HG02840 (cell line): ENCODE data around the gene ADIPOQ.
"Not testable (repeated sequence)": the region's sequence is repeated elsewhere in the genome, so short reads cannot be mapped to it uniquely, and the experiment has no call there.

Experiments used
- ATAC-seq: cut with Tn5 transposase; IDR thresholded peaks from one replicate; pipeline ENCODE4 v1.9.1; 2021; ENCODE audit warnings: mild to moderate bottlenecking, moderate library complexity, moderate number of reproducible peaks; ENCODE audit not compliant: unreplicated experiment, low FRiP score

ADIPOQ gene

DNA sequence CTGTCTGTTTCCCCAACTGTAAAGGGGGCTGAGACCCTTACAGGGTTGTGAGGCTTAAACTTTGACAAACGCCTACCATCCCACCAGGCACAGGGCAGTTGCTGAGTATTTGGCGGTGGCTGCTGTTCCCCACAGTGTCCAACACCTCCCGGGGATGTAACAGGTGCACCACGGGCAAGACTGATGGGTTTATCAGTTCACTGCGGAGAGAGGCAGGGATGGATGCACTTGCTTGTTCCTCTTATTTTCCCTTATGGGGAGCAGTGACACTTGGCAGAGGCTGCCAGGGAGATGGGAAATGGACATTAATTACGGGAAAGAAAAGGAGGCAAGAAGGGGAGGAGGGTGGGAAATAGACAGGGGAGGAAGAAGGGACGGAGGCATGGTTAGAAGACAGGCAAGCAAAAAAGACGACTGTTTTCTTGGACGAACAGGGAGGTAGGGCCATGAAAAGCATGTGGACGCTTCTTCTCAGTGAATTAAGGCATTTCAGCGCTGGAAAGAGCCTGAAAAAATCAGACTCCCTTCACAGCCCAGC, 16.6 kb upstream of the ADIPOQ start:
- ATAC-seq: no peak

DNA sequence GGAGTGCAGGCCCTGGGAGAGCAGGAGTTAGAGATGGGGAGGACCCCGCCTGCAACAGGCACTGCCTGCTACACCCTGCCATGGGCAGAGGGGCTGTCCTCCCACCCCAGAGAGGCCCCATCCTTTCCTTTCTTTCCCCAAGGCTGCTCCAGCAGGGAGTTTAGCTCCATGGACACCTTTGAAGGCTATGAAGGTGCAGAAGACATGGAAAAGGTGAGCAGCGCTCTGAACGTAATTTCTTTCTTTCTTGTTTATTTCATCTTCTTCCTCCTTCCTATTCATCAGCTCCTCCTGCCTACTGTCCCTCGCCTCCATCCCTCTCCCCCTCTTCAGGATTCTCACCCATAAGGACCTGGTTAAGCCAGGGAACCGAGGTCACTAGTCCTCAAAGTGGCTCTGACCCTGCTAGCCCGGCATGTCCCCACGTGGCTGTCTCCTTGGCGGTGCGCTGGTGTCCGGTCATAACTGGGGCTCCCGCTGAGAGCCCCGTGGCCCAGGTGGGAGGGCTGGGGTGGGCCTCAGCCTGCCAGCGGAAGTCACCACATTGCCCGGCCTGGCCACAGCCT, 16.0 kb upstream of the ADIPOQ start:
- no peak for ATAC-seq

DNA sequence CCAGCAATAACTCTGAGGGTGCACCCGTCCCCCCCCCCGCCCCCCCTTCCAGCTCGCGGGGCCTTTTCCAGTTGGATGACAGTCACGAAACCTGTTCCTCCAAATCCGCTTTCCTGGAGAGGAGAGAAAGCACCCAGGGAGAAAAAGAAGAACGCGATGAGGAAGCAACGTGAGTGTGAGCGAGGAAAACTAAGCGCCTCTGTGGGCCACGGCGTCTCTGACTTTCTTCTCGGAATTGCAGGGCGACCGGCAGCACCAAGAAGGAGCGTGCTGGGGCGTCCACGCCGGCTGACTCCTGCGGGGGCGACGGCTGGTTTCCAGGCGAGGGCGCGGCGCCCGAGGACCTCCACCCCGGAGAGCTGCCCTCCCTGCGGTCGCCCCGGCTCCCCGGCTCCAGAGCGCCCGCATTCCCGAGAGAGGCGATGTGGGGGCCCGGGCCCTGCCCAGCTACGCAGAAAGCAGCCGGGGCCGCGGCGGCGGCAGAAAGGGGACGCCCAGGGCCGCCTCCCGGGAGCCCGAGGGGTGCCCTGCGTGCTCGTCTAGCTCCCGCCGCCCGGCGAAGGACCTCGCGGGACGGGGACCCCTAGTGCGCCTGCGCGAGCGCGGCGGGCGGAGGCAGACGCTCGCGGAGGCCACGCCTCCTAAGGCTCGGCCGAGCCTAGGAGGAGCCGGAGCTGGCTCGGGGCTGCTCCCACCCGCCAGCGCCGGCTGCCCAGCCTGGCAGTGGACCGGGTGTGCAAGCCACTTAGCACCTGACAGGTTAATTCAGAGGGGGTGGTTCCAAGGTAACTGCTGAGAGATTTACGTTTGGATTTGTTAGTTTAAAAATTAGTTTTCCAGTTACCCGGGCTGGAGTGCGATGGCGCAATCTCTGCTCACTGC, 15.3 kb upstream of the ADIPOQ start:
- peak; percentile 79 for ATAC-seq

DNA sequence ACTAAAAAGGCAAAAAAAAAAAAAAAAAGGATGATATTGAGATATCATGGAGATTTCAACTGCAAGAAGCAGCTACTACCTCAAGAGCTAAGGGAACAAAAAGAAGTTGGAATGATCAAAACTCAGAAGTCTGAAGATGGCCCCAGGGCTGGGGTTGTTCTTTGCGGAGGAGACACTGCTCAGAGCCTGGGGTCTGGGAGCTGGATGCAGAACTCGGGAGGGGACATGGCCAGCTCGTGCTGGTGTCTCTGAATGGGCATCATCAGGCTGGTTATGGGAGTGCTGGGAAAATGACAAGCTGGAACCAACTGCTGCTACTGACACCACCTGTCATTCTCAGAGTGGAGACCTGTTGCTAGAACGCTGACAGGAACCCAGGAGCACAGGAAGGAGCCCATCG, 14.2 kb upstream of the ADIPOQ start:
- ATAC-seq: no peak

DNA sequence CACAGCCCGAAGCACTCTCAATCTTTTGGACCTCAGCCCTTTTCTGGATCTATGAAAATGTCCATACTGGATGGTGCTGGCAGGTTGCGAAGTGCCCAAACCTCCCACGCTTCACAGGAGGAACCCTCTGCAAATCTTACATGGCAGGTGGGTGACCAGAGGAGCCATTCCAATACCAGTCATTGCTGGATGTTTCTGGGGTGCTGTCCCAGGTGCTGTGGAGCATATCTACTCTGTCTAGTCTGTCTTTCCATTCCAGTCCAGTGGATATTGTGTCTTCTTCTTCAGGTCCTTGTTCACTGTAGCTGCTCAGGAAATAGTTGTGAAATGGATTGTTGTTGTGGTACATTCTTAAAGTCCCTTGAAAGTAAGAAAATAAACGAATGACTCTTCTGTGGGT, 10.7 kb upstream of the ADIPOQ start:
- no peak for ATAC-seq

DNA sequence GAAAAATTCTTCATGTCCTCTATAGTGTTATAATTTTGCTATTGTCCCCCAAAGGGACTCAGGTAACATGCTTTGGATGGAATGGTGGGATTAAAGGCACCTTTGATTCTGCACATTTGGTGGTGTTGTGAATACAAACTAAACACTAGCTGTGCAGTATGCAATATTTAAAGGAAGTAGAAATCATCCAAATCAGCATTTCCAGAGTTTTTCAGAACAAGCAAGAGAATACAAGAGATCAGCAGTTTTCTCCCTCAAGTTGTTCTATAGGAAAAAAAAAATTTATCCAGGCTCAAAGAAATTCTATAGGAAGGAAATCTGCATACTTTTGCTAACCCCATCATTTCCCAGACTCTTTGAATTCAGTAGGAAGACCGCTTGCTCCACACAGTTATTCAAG, 10.2 kb upstream of the ADIPOQ start:
- ATAC-seq: no peak

DNA sequence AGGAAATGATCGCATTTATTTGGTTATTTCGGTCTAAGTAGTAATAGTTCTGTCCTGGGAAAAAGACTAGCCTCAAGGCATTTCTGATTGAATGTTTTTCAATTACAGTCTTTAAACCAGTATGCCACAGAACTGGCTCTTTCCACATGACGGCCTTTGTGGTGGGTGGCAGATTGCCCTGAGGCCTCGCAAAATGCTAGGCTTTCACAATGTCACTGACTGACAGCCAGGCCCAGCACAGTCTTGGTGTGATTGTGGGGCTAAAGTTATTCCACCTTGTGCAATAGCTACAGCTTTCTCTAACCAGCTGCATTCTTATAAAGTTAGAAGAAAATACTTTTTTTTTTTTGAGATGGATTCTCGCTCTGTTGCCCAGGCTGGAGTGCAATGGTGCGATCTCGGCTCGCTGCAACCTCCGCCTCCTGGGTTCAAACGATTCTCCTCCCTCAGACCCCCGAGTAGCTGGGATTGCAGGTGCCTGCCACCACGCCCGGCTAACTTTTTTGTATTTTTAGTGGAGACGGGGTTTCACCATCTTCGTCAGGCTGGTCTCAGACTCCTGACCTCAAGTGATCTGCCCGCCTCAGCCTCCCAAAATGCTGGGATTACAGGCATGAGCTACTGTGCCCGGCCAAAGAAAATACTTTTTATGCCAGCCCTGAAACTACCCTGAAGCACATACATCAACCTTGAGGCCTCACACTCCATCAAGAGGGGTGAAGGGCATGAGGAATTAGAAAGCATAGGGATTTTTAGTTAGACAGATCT, 2.5 kb upstream of the ADIPOQ start:
- ATAC-seq: no peak

DNA sequence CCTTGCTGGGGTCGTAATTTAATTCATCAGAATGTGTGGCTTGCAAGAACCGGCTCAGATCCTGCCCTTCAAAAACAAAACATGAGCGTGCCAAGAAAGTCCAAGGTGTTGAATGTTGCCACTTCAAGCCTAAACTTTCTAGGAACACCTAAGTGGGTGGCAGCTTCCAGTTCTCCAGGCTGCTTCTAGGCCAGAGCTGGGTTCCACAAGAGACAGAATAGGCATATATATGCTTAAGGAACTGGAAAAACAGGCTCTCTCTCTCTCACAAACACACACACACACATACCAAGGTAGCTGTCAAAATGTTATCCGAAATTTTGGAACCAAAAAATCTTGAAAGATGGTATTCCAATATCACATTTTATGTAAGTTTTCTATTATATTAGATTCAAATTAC, 890 bp upstream of the ADIPOQ start:
- ATAC-seq: no peak

DNA sequence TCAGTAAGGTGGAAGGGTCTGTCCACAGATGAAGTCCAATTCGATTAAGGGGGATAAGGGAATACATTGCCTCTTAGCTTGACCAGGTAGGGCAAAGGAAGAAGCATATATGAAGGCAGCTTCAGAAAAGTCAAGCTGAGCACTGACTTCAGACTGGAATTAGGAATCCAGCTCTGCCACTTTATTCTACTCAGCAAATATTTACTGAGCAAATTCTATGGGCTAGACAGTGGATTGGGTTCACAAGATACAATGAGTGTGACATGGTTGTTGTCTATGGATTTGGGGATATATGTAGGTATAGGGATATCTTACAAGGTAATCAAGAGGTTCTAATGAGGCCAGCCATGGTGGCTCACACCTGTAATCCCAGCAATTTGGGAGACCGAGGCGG, 526 bp downstream of the ADIPOQ start:
- ATAC-seq: no peak

DNA sequence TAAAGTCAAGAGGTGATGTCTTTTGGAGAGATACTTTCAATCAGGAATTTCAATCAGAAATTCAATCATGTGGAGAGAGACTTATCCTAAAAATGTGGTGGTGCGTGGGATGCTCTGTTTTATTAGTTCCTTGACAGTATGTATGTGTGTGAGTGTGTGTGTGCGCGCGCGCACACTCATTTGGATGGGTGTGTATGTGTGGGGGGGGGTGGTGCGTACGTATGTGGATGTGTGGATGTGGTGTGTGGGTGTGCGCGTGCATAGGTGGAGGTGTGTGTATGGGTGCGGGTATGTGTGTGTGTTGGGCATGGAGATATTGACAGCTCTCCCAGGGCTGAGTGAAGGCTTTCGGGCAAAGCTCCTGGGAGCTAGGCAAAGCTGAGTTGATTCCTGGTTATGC, 2.4 kb downstream of the ADIPOQ start:
- no peak for ATAC-seq

DNA sequence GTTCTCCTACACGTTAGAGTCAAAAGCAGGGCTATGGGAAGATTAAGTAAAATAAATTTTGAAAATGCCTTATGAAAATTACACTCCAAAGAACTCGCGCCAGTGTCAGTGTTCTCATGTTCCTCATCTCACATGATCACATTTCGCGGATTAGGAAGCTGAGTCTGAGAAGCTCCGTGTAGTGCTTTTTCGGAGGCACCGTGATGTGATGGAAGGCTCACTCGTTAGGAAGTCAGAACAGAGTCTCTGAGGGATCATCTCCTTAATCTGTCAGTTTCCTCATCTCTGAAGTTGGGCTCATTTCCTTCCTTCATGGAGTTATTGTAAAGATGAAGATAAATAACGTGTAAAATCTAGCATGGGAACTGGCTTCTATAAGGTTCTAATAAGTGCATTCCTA, 3.2 kb downstream of the ADIPOQ start:
- ATAC-seq: no peak

DNA sequence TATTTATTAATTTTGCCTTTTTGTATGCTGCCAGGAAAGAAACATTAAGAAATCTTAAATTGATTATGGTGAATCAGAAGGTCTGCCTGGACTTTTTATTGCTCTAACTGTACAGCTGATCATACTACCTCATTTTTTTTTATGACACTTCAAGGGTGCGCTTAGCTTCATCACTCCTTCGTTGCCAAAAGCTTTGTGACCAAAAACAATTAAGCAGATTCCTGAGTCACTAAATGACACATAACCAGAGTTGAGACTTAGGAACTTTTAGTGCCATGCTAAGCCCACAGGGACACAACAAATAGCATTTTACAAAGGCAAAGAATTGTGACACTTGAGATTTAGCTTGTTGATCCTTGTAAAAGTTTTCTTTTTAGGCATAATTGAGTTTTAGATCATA, 4.9 kb downstream of the ADIPOQ start:
- no peak for ATAC-seq

DNA sequence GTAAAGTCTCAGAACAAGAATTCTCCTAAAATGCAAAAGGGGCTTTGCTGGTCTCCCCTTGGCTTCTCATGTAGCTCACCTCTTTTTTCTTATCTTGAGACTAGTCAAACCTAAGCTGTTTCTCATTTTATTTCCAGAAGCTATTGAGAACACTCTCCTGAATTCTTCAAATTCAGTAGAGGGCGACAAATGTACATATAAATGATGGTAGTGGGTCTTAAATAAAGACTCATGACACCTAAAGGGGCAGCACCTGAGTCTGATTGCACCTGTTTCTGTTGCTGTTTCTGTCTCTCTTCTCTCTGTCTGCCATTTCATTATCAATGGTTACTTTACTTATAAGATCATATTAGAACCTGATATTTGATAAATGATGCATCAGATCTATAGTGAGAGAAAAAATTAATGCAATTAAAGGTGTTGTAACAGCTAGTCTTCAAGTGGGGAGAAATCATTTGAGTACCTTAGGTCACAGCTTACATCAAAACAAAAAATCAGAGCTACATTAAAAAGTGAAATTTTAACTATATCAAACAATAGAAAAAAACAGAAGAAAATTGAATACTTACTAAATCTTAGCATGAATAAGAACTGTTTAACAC, 7.0 kb downstream of the ADIPOQ start:
- ATAC-seq: no peak

DNA sequence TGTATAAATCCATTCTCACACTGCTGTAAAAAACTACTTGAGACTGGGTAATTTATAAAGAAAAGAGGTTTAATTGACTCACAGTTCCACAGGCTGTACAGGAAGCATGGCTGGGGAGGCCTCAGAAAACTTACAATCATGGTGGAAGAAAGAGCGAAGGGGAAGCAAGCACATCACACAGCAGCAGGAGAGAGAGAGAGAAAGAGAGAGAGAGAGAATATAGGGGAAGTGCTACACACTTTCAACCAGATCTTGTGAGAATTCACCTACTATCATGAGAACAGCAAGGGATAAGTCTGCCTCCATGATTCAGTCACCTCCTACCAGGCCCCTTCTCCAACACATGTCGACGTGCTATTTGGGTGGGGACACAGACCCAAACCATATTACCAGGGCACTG, 9.3 kb downstream of the ADIPOQ start:
- ATAC-seq: not testable (repeated sequence)

DNA sequence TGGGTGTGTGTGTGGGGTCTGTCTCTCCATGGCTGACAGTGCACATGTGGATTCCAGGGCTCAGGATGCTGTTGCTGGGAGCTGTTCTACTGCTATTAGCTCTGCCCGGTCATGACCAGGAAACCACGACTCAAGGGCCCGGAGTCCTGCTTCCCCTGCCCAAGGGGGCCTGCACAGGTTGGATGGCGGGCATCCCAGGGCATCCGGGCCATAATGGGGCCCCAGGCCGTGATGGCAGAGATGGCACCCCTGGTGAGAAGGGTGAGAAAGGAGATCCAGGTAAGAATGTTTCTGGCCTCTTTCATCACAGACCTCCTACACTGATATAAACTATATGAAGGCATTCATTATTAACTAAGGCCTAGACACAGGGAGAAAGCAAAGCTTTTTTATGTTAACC, 10.5 kb downstream of the ADIPOQ start:
- no peak for ATAC-seq

DNA sequence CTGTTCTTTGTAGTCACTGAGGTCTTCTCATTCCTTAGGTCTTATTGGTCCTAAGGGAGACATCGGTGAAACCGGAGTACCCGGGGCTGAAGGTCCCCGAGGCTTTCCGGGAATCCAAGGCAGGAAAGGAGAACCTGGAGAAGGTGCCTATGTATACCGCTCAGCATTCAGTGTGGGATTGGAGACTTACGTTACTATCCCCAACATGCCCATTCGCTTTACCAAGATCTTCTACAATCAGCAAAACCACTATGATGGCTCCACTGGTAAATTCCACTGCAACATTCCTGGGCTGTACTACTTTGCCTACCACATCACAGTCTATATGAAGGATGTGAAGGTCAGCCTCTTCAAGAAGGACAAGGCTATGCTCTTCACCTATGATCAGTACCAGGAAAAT, 11.6 kb downstream of the ADIPOQ start:
- no peak for ATAC-seq

DNA sequence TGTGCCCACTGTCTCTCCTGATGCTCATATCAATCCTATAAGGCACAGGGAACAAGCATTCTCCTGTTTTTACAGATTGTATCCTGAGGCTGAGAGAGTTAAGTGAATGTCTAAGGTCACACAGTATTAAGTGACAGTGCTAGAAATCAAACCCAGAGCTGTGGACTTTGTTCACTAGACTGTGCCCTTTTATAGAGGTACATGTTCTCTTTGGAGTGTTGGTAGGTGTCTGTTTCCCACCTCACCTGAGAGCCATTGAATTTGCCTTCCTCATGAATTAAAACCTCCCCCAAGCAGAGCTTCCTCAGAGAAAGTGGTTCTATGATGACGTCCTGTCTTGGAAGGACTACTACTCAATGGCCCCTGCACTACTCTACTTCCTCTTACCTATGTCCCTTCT, 12.4 kb downstream of the ADIPOQ start:
- ATAC-seq: no peak

DNA sequence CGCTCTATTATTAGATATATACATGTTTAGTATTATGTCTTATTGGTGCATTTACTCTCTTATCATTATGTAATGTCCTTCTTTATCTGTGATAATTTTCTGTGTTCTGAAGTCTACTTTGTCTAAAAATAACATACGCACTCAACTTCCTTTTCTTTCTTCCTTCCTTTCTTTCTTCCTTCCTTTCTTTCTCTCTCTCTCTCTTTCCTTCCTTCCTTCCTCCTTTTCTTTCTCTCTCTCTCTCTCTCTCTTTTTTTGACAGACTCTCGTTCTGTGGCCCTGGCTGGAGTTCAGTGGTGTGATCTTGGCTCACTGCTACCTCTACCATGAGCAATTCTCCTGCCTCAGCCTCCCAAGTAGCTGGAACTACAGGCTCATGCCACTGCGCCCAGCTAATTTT, 15.2 kb downstream of the ADIPOQ start:
- no peak for ATAC-seq

DNA sequence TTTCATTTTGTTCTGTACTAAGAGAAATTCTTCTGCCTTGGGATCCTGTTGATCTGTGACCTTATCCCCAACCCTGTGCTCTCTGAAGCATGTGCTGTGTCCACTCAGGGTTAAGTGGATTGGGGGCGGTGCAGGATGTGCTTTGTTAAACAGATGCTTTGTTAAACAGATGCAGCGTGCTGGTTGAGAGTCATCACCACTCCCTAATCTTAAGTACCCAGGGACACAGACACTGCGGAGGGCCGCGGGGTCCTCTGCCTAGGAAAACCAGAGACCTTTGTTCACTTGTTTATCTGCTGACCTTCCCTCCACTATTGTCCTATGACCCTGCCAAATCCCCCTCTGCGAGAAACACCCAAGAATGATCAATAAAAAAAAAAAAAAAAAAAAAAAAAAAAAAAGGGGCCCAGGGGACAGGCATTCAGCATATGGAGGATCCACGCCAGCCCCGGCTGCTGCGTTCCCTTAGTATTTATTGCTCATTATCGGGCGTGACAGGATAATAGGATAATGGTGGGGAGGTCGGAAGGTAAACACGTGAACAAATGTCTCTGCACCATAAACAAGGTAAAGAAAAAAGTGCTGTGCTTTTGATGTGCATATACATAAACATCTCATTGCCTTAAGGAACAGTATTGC, 22.8 kb downstream of the ADIPOQ start:
- not testable (repeated sequence) for ATAC-seq

DNA sequence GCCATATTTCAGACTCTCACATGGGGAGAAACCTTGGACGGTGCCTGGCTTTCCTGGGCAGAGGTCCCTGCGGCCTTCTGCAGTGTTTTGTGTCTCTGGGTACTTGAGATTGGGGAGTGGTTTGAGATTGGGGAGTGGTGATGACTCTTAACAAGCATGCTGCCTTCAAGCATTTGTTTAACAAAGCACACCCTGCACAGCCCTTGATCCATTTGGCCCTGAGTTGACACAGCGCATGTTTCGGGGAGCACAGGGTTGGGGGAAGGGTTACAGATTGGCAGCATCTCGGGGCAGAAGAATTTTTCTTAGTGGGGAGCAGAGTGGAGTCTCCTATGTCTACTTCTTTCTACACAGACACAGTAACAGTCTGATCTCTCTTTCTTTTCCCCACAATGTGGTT, 23.6 kb downstream of the ADIPOQ start:
- not testable (repeated sequence) for ATAC-seq
